K562 (cell line): ENCODE results near the gene MLH3. TPM values are rescaled to one million over a fixed set of nuclear protein-coding genes. Genes with fewer than 3 reads are reported as not detected.

Source experiments
- ATF1 ChIP-seq, 2 experiments: fragments of 450-650 bp in 1 of 2; IDR thresholded peaks; 2 replicates each; pipeline ENCODE4 v1.6.1; 2016; ENCODE audit warnings: missing compliant biosample characterization in 1 of 2, missing genetic modification characterization in 1 of 2
- ATF7 ChIP-seq: fragments of 450-650 bp; IDR thresholded peaks from 2 replicates; pipeline ENCODE4 v1.7.1; 2014; ENCODE audit warnings: mild to moderate bottlenecking, moderate library complexity
- BRD4 ChIP-seq: fragments of 200-600 bp; sonication (generic); IDR thresholded peaks from 2 replicates; pipeline ENCODE4 v1.6.1; 2017; ENCODE audit warnings: inconsistent platforms
- CBX5 ChIP-seq: IDR thresholded peaks from 2 replicates; pipeline ENCODE4 v1.6.1; 2014; ENCODE audit warnings: low read depth, borderline replicate concordance
- HDGF ChIP-seq: fragments of 450-650 bp; IDR thresholded peaks from 2 replicates; pipeline ENCODE4 v1.6.1; 2016
- RBM15 ChIP-seq: fragments of 200-400 bp; formaldehyde crosslinking; IDR thresholded peaks from 2 replicates; pipeline ENCODE4 v1.6.1; 2018; ENCODE audit warnings: mild to moderate bottlenecking, low read length, moderate library complexity; ENCODE audit not compliant: insufficient read depth
- RFX5 ChIP-seq: IDR thresholded peaks from 2 replicates; pipeline ENCODE4 v1.6.1; 2011; ENCODE audit warnings: low read depth, mild to moderate bottlenecking, improper control_type of control experiment, low read length
- RFX7 ChIP-seq: fragments of 250-450 bp; sonication (Bioruptor Pico); IDR thresholded peaks from 2 replicates; pipeline ENCODE4 v1.5.1; 2021; ENCODE audit warnings: mild to moderate bottlenecking
- SMAD1 ChIP-seq: fragments of 150-350 bp; IDR thresholded peaks from 2 replicates; pipeline ENCODE4 v1.6.1; 2014; ENCODE audit warnings: low read length, low read depth; ENCODE audit not compliant: partially characterized antibody
- YY1 ChIP-seq, 3 experiments: IDR thresholded peaks; 2 replicates each; pipeline ENCODE4 v1.6.1; 2011; ENCODE audit warnings: low read length in 2 of 3, mild to moderate bottlenecking in 2 of 3, moderate library complexity in 2 of 3, borderline replicate concordance in 1 of 3, control low read depth in 1 of 3, low read depth in 1 of 3; ENCODE audit not compliant: insufficient read depth in 3 of 3, insufficient replicate concordance in 2 of 3, control insufficient read depth in 1 of 3, insufficient read length in 1 of 3; ENCODE audit errors: extremely low read depth in 1 of 3
- ZFP36 ChIP-seq: fragments of 150-350 bp; IDR thresholded peaks from 2 replicates; pipeline ENCODE4 v1.6.1; 2018; ENCODE audit warnings: low read length, low read depth; ENCODE audit not compliant: partially characterized antibody
- ZFX ChIP-seq: sonication (generic); formaldehyde crosslinking; IDR thresholded peaks from 2 replicates; pipeline ENCODE4 v1.8.0; 2022; ENCODE audit warnings: mild to moderate bottlenecking, missing genetic modification reagents, moderate library complexity
- ZNF707 ChIP-seq: fragments of 250-450 bp; sonication (Bioruptor Pico); conservative IDR thresholded peaks from 2 replicates; pipeline ENCODE4 v1.8.0; 2022; ENCODE audit warnings: inconsistent platforms, mild to moderate bottlenecking, moderate library complexity
- polyA plus RNA-seq, 8 experiments: library from polyadenylated mRNA; depleted of rRNA in 4 of 8; stranded (reverse) in 5 of 8; unstranded in 3 of 8; fragments of >200 nt; fragmentation: Nextera tagmentation in 2 of 8; fragmentation: Illumina TruSeq in 1 of 8; extraction: Ambion mirVana in 2 of 8; extraction: Trizol in 1 of 8; gene quantifications; 2 replicates each; pipeline versions ENCODE4 v1.2.1 to v1.2.3, GENCODE V29; 2011 to 2014; ENCODE audit warnings: inconsistent platforms in 1 of 8, missing spikeins in 1 of 8
- total RNA-seq, 7 experiments: library from RNA; depleted of rRNA in 6 of 7; stranded (reverse); fragments of >200 nt in 6 of 7; fragmentation: Illumina TruSeq in 2 of 7; extraction: Trizol in 2 of 7; gene quantifications; 2 replicates each; pipeline versions ENCODE4 v1.2.1 to v1.2.3, GENCODE V29; 2011 to 2021; ENCODE audit warnings: low replicate concordance in 1 of 7
- TF ChIP-seq, protein P1 (sequence below): fragments of 450-650 bp; IDR thresholded peaks from 2 replicates; pipeline ENCODE4 v1.6.1; 2016; ENCODE audit warnings: low read depth, mild to moderate bottlenecking, moderate library complexity
- TF ChIP-seq, protein P2 (sequence below): fragments of 250-450 bp; sonication (Bioruptor Pico); IDR thresholded peaks from 2 replicates; pipeline ENCODE4 v1.4.0; 2020
- TF ChIP-seq, protein P3 (sequence below): sonication (generic); formaldehyde crosslinking; IDR thresholded peaks from 2 replicates; pipeline ENCODE4 v1.8.0; 2022; ENCODE audit warnings: mild to moderate bottlenecking, missing genetic modification reagents
- TF ChIP-seq, protein P4 (sequence below): fragments of 250-450 bp; sonication (Bioruptor Pico); IDR thresholded peaks from 2 replicates; pipeline ENCODE4 v1.4.0; 2020

Gene MLH3
- total and polyA plus RNA-seq, 9 of the 15 experiments (the other 6 are each of a cell fraction or from before 2014, with no cell fraction given) = 5.9 to 15.3 (median 10.7) TPM

DNA sequence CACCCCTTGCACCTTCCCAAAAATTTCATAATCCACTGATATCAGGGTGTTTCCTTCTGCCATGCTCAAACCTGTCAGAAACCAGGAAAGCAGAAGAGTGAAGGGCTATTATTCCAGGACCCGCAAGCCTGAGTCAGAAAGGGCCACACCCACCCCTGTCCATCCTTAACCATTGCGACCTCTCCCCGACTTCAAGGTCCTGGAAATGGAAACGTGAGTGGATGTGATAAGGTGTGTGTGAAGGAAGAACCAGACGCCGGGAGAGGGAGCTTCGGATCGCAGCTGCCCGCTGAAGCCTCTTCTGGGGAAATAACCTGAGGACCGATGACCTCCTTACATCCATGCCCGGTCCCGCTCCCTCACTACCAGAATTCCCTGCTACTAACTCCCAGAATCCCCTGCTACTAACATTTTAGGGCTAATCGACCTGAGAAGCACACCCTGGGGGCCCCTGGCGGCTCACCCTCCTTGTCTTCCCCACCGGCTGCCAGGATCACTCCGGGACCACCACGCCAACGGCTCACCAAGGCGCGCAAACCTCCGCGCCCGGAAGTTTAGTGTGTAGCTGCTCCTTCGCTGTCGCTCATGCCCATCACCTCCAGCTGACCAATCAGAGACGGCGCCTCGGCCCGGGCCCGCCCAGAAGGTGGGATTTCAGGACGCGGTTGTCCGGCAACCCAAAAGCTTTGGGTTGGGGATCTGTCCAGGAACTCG lies 12.4 kb upstream of the MLH3 start, which contains the start of gene ACYP1 (continued):
- TF ChIP-seq YY1 (IDR thresholded peaks at IDR 0.05; ENCODE audit: borderline replicate concordance in 1 of 3, control insufficient read depth in 1 of 3, extremely low read depth in 1 of 3, insufficient read depth in 3 of 3, insufficient read length in 1 of 3, insufficient replicate concordance in 2 of 3, low read depth in 1 of 3, low read length in 2 of 3) (no peak), RBM15 (no peak), ATF7 (peak; percentile 56), CBX5 (no peak), HDGF (no peak), ZFP36 (peak; percentile 4), RFX7 (no peak), BRD4 (no peak), RFX5 (no peak), SMAD1 (no peak), ATF1 (CRISPR knock-in tag; IDR thresholded peaks at IDR 0.05) (no peak), ATF1 (tag; IDR thresholded peaks at IDR 0.05) (peak; percentile 69), ZNF707 (CRISPR knock-in tag) (no peak), ZFX (CRISPR knock-in tag) (no peak)
- TF ChIP-seq, protein P1, sequence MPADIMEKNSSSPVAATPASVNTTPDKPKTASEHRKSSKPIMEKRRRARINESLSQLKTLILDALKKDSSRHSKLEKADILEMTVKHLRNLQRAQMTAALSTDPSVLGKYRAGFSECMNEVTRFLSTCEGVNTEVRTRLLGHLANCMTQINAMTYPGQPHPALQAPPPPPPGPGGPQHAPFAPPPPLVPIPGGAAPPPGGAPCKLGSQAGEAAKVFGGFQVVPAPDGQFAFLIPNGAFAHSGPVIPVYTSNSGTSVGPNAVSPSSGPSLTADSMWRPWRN = no peak
- TF ChIP-seq, protein P2, sequence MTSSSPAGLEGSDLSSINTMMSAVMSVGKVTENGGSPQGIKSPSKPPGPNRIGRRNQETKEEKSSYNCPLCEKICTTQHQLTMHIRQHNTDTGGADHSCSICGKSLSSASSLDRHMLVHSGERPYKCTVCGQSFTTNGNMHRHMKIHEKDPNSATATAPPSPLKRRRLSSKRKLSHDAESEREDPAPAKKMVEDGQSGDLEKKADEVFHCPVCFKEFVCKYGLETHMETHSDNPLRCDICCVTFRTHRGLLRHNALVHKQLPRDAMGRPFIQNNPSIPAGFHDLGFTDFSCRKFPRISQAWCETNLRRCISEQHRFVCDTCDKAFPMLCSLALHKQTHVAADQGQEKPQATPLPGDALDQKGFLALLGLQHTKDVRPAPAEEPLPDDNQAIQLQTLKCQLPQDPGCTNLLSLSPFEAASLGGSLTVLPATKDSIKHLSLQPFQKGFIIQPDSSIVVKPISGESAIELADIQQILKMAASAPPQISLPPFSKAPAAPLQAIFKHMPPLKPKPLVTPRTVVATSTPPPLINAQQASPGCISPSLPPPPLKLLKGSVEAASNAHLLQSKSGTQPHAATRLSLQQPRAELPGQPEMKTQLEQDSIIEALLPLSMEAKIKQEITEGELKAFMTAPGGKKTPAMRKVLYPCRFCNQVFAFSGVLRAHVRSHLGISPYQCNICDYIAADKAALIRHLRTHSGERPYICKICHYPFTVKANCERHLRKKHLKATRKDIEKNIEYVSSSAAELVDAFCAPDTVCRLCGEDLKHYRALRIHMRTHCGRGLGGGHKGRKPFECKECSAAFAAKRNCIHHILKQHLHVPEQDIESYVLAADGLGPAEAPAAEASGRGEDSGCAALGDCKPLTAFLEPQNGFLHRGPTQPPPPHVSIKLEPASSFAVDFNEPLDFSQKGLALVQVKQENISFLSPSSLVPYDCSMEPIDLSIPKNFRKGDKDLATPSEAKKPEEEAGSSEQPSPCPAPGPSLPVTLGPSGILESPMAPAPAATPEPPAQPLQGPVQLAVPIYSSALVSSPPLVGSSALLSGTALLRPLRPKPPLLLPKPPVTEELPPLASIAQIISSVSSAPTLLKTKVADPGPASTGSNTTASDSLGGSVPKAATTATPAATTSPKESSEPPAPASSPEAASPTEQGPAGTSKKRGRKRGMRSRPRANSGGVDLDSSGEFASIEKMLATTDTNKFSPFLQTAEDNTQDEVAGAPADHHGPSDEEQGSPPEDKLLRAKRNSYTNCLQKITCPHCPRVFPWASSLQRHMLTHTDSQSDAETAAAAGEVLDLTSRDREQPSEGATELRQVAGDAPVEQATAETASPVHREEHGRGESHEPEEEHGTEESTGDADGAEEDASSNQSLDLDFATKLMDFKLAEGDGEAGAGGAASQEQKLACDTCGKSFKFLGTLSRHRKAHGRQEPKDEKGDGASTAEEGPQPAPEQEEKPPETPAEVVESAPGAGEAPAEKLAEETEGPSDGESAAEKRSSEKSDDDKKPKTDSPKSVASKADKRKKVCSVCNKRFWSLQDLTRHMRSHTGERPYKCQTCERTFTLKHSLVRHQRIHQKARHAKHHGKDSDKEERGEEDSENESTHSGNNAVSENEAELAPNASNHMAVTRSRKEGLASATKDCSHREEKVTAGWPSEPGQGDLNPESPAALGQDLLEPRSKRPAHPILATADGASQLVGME (CRISPR knock-in tag) = no peak
- TF ChIP-seq, protein P3, sequence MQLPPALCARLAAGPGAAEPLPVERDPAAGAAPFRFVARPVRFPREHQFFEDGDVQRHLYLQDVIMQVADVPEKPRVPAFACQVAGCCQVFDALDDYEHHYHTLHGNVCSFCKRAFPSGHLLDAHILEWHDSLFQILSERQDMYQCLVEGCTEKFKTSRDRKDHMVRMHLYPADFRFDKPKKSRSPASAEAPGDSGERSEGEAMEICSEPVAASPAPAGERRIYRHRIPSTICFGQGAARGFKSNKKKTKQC (CRISPR knock-in tag) = no peak
- TF ChIP-seq, protein P4, sequence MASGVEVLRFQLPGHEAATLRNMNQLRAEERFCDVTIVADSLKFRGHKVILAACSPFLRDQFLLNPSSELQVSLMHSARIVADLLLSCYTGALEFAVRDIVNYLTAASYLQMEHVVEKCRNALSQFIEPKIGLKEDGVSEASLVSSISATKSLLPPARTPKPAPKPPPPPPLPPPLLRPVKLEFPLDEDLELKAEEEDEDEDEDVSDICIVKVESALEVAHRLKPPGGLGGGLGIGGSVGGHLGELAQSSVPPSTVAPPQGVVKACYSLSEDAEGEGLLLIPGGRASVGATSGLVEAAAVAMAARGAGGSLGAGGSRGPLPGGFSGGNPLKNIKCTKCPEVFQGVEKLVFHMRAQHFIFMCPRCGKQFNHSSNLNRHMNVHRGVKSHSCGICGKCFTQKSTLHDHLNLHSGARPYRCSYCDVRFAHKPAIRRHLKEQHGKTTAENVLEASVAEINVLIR = no peak
